Ishikawa (cell line): ENCODE data around the gene RPP38.

Source experiments
- EP300 ChIP-seq: IDR thresholded peaks from 2 replicates; pipeline ENCODE4 v1.6.1; 2012; ENCODE audit warnings: borderline replicate concordance
- FOXM1 ChIP-seq: IDR thresholded peaks from 2 replicates; pipeline ENCODE4 v1.6.1; 2012; ENCODE audit warnings: low read depth, borderline replicate concordance
- MAX ChIP-seq: IDR thresholded peaks from 2 replicates; pipeline ENCODE4 v1.6.1; 2012
- RAD21 ChIP-seq: IDR thresholded peaks from 2 replicates; pipeline ENCODE4 v1.6.1; 2012; ENCODE audit warnings: low read depth
- TAF1 ChIP-seq: IDR thresholded peaks from 2 replicates; pipeline ENCODE4 v1.6.1; 2012; ENCODE audit warnings: low read depth, mild to moderate bottlenecking
- TEAD4 ChIP-seq: IDR thresholded peaks from 2 replicates; pipeline ENCODE4 v1.6.1; 2012

GRCh38 chr10:15049533-15049932 lies 47.6 kb upstream of the RPP38 start:
- TF ChIP-seq RAD21 (no peak), TEAD4 (no peak), TAF1 (no peak), MAX (no peak), FOXM1 (no peak), EP300 (no peak)
